GM18861 (cell line): ENCODE data around the gene TRIM65.

Source experiments
- ATAC-seq: cut with Tn5 transposase; IDR thresholded peaks from one replicate; pipeline ENCODE4 v1.9.1; 2021; ENCODE audit not compliant: unreplicated experiment

TRIM65 gene

GRCh38 chr17:75839942-75840798 is 56.6 kb downstream of the TRIM65 start:
- no peak for ATAC-seq
